Effector memory CD8-positive, alpha-beta T cell (primary cell): ENCODE results near the gene USF1.
A peak's percentile ranks its signal among the peaks of the same experiment; 100 is the strongest.
"Not testable (repeated sequence)": the region's sequence is repeated elsewhere in the genome, so short reads cannot be mapped to it uniquely, and the experiment has no call there.

Experiments used
- ATAC-seq: fragments of 150-1000 bp; cut with Tn5 transposase; replicated peaks from 2 replicates; pipeline ENCODE4 v1.10.0; 2021; ENCODE audit warnings: mild to moderate bottlenecking, moderate library complexity
- DNase-seq, 3 experiments: peaks; one replicate each; pipeline ENCODE4 v3.0.0; 2021
- H3K27ac Mint-ChIP-seq, 2 donors: one replicate each; pipeline ENCODE4 v1.8.0; 2022; ENCODE audit warnings: mild to moderate bottlenecking in 2 of 2, mixed read lengths in 2 of 2, moderate library complexity in 2 of 2
- H3K27me3 Mint-ChIP-seq, 2 donors: one replicate each; pipeline ENCODE4 v1.8.0; 2022; ENCODE audit warnings: mixed read lengths in 2 of 2
- H3K36me3 Mint-ChIP-seq: one replicate; pipeline ENCODE4 v1.8.0; 2022; ENCODE audit warnings: mild to moderate bottlenecking, moderate library complexity, mixed read lengths; ENCODE audit not compliant: insufficient read depth
- H3K4me1 Mint-ChIP-seq, 2 donors: one replicate each; pipeline ENCODE4 v1.8.0; 2022; ENCODE audit warnings: low read depth in 2 of 2, mixed read lengths in 2 of 2
- H3K4me3 Mint-ChIP-seq, 2 donors: one replicate each; pipeline ENCODE4 v1.8.0; 2022; ENCODE audit warnings: mild to moderate bottlenecking in 2 of 2, mixed read lengths in 2 of 2, moderate library complexity in 2 of 2
- H3K9me3 Mint-ChIP-seq, 2 donors: one replicate each; pipeline ENCODE4 v1.8.0; 2022; ENCODE audit warnings: mixed read lengths in 2 of 2

USF1 gene

GRCh38 chr1:161032409-161032808 lies 13.4 kb downstream of the USF1 start:
- H3K36me3 Mint-ChIP-seq = peaks cover under 1% of the 10 kb centered on the region
- H3K27ac Mint-ChIP-seq = no peak overlapping the region
- peaks cover 1 to 6% of the 10 kb centered on the region in 2 donors for H3K4me1 Mint-ChIP-seq
- H3K9me3 Mint-ChIP-seq = no peaks in the 10 kb centered on the region
- no peaks in the 10 kb centered on the region for H3K27me3 Mint-ChIP-seq
- no peak overlapping the region for H3K4me3 Mint-ChIP-seq
- DNase-seq (no peak), ATAC-seq (no peak)

GRCh38 chr1:161031874-161032273 lies 13.9 kb downstream of the USF1 start:
- no peaks in the 10 kb centered on the region for H3K27me3 Mint-ChIP-seq
- no peak overlapping the region for H3K4me3 Mint-ChIP-seq
- H3K9me3 Mint-ChIP-seq = no peaks in the 10 kb centered on the region
- DNase-seq (no peak), ATAC-seq (no peak)
- no peaks in the 10 kb centered on the region for H3K36me3 Mint-ChIP-seq
- H3K27ac Mint-ChIP-seq = peak overlapping the region in 1 of 2 donors; percentile 77
- H3K4me1 Mint-ChIP-seq = peaks cover 1 to 8% of the 10 kb centered on the region in 2 donors

DNA sequence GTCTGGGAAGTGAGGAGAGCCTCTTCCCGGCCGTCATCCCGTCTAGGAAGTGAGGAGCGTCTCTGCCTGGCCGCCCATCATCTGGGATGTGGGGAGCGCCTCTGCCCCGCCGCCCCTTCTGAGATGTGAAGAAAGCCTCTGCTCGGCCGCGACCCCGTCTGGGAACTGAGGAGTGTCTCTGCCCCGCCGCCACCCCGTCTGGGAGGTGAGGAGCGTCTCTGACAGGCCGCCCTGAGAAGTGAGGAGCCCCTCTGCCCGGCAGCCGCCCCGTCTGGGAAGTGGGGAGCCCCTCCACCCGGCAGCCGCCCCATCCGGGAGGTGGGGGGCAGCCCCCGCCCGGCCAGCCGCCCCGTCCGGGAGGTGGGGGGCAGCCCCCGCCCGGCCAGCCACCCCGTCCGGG lies 16.3 kb downstream of the USF1 start:
- not testable (repeated sequence) for H3K9me3 Mint-ChIP-seq, ATAC-seq, H3K27ac Mint-ChIP-seq, H3K4me3 Mint-ChIP-seq, DNase-seq, H3K27me3 Mint-ChIP-seq, H3K36me3 Mint-ChIP-seq
- peaks cover 1 to 11% of the 10 kb centered on the region in 2 donors for H3K4me1 Mint-ChIP-seq

- H3K4me1 Mint-ChIP-seq = peaks cover 0 to 11% of the 10 kb centered on the region in 2 donors
- H3K27ac Mint-ChIP-seq, H3K4me3 Mint-ChIP-seq, H3K36me3 Mint-ChIP-seq, H3K27me3 Mint-ChIP-seq, ATAC-seq, DNase-seq, H3K9me3 Mint-ChIP-seq: not testable (repeated sequence)
Observed at GRCh38 chr1:161026954-161027353, 18.8 kb downstream of the USF1 start.

DNA sequence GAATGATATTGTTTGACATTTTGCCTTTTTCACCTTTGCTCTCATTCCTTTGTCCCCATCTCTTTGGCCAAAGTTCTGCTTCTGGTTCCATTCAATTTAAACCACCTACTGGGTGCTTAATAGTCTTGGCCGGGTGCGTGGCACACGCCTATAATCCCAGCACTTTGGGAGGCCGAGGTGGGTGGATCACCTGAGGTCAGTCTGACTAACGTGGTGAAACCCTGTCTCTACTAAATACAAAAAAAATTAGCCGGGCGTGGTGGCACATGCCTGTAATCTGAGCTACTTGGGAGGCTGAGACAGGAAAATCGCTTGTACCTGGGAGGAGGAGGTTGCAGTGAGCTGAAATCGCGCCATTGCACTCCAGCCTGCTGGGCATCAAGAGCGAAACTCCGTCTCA lies 23.3 kb downstream of the USF1 start:
- not testable (repeated sequence) for H3K27me3 Mint-ChIP-seq, H3K36me3 Mint-ChIP-seq, ATAC-seq, H3K9me3 Mint-ChIP-seq, DNase-seq
- H3K4me1 Mint-ChIP-seq = peaks cover 20 to 29% of the 10 kb centered on the region in 2 donors
- peak overlapping the region in 1 of 2 donors; percentile 67 for H3K27ac Mint-ChIP-seq
- peak overlapping the region in 1 of 2 donors; percentile 86 for H3K4me3 Mint-ChIP-seq

DNA sequence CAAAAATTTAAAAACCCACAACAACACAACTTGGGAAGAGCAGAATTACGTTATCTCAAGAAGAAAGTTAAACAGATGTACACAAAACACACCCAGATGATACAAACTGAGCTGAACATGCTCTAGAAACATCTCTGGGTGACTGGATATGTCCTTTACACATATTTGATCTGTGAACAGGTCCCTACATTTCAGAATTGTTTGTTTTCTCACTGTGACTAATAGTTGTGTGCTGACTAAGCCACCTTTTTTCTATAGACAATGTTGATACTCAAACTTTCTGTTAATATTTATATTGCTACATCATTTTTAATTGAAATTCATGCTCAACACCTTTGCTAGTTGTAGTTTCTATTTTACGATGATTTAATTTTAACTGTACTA lies 23.8 kb downstream of the USF1 start:
- peak overlapping the region; percentile 86 to 90 for H3K27ac Mint-ChIP-seq
- peaks cover 20 to 27% of the 10 kb centered on the region in 2 donors for H3K4me1 Mint-ChIP-seq
- DNase-seq (no peak), ATAC-seq (no peak)
- H3K36me3 Mint-ChIP-seq = peaks cover 5% of the 10 kb centered on the region
- no peaks in the 10 kb centered on the region for H3K27me3 Mint-ChIP-seq
- H3K9me3 Mint-ChIP-seq = no peaks in the 10 kb centered on the region
- peak overlapping the region; percentile 86 to 90 for H3K4me3 Mint-ChIP-seq

- Mint-ChIP-seq H3K27ac (peak overlapping the region; percentile 86 to 90), H3K27me3 (no peaks in the 10 kb centered on the region), H3K4me3 (peak overlapping the region; percentile 86 to 90), H3K36me3 (peaks cover 5% of the 10 kb centered on the region), H3K4me1 (peaks cover 20 to 27% of the 10 kb centered on the region in 2 donors), H3K9me3 (no peaks in the 10 kb centered on the region)
- DNase-seq = peak; percentile 77 to 81 (median 80)
- ATAC-seq = peak; percentile 96
Observed at GRCh38 chr1:161021165-161021969, 24.4 kb downstream of the USF1 start.

GRCh38 chr1:161020509-161021164 lies 25.1 kb downstream of the USF1 start, which contains the start of gene F11R:
Gene F11R (minus strand): TSS chr1:161021152. CDS start chr1:161021073, 79 bp downstream.
- H3K27ac Mint-ChIP-seq = peak within 1 kb of the TSS; percentile 86 to 90
- peaks cover 20 to 27% of the 10 kb centered on the region in 2 donors for H3K4me1 Mint-ChIP-seq
- peak within 1 kb of the TSS; percentile 86 to 90 for H3K4me3 Mint-ChIP-seq
- no peaks in the 10 kb centered on the region for H3K9me3 Mint-ChIP-seq
- DNase-seq = peak in 1 of 3 experiments; percentile 31
- no peaks in the 10 kb centered on the region for H3K27me3 Mint-ChIP-seq
- peaks cover 5% of the 10 kb centered on the region for H3K36me3 Mint-ChIP-seq
- peak; percentile 28 for ATAC-seq

- ATAC-seq (no peak), DNase-seq (no peak)
- Mint-ChIP-seq H3K27me3 (no peaks in the 10 kb centered on the region), H3K27ac (peak overlapping the region; percentile 86 to 90), H3K9me3 (no peaks in the 10 kb centered on the region), H3K4me3 (peak overlapping the region; percentile 86 to 90), H3K36me3 (peaks cover 5% of the 10 kb centered on the region), H3K4me1 (peaks cover 20 to 27% of the 10 kb centered on the region in 2 donors)
Observed at GRCh38 chr1:161019751-161020495, 25.9 kb downstream of the USF1 start.

DNA sequence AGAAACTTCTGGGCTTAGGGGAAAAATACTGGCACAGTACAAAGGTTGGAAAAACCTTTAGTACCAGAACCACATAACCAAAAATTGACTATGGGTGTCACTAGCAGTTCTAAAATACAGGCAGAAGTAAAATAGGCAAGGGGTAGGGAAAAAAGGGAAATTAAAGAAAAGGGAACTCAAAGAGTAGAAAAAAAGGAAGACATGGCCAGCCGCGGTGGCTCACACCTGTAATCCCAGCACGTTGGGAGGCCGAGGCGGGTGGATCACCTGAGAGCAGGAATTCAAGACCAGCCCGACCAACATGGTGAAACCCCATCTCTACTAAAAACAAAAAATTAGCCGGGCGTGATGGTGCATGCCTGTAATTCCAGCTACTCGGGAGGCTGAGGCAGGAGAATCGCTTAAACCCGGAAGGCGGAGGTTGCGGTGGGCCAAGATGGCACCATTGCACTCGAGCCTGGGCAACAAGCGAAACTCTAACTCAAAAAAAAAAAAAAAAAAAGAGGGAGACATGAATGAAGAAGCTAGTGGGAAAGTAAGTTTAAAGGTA lies 26.6 kb downstream of the USF1 start:
- Mint-ChIP-seq H3K27ac (peak overlapping the region in 1 of 2 donors; percentile 86), H3K4me3 (peak overlapping the region; percentile 86 to 90), H3K4me1 (peaks cover 21 to 28% of the 10 kb centered on the region in 2 donors)
- H3K27me3 Mint-ChIP-seq, H3K36me3 Mint-ChIP-seq, DNase-seq, ATAC-seq, H3K9me3 Mint-ChIP-seq: not testable (repeated sequence)

DNA sequence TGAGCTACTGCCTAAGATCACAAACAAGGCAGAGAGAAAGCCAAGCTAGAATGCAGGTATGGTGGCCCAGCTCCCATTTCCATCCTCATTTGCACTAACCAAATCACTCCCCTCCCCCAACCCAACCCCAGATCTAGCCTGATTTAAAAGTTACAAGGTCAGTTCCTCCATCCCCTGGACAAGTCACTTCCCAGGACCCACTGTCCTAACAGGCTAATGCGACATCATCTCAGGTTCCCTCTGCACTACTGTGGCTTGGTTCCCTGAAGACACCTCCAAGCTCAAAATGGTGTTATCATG lies 27.2 kb downstream of the USF1 start:
- DNase-seq (no peak), ATAC-seq (no peak)
- Mint-ChIP-seq H3K4me3 (no peak overlapping the region), H3K36me3 (peaks cover 10% of the 10 kb centered on the region), H3K27me3 (no peaks in the 10 kb centered on the region), H3K27ac (no peak overlapping the region), H3K9me3 (no peaks in the 10 kb centered on the region), H3K4me1 (peaks cover 27 to 34% of the 10 kb centered on the region in 2 donors)

DNA sequence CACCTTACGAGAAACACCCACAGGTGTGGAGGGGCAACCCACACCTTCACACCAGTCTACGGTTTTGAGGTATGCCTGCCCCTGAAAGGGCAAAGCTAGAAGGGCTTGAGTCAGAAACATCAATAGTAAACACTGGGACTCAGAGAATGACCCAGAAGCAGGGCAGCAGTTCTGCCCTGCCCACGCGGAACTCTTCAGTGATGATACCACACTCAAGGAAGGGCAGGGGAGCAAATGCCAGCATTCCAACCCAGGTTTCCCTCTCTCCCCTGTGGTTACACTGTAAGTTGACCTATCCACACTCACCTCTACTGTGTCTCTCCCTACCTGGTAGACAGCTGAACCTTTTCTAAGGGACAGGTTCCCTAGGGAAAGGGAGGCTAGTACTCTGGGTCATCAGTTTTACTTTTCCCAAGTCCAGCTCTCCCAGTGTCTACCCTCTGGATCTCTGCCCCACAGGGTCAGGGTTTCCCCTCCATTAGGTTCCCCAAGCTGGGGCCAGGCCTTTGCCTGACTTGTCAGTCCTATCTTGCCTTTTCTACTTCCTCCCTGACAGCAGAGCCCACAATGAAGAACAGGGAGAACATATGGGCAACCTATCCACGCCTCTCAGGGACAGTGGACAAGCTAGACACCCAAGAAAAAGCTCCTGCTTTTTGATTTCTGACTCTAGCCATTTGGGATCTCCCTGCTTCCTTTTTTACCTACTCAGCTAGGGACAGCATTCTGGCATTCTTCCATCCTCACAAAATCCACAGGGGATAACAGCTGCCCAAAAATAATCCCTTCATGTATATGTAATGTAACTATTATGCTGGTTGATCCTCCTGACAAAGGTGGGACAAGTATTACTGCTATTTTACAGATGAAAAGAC lies 27.8 kb downstream of the USF1 start:
- H3K36me3 Mint-ChIP-seq = peaks cover 10% of the 10 kb centered on the region
- ATAC-seq (no peak), DNase-seq (no peak)
- no peak overlapping the region for H3K4me3 Mint-ChIP-seq
- H3K27ac Mint-ChIP-seq = peak overlapping the region; percentile 23 to 67
- H3K27me3 Mint-ChIP-seq = no peaks in the 10 kb centered on the region
- no peaks in the 10 kb centered on the region for H3K9me3 Mint-ChIP-seq
- H3K4me1 Mint-ChIP-seq = peaks cover 33 to 40% of the 10 kb centered on the region in 2 donors
